ENCODE measurements around the gene CDC16. TPM values are rescaled to one million over a fixed set of nuclear protein-coding genes. Genes with fewer than 3 reads are reported as not detected.

Gene CDC16
- total and polyA plus RNA-seq, 2 donors (not counting 1 experiment from before 2014, with no cell fraction given): 94.8 to 127 TPM

- peaks cover 0 to 5% (median 1%) of the 10 kb centered on the region in 4 experiments for H3K27me3 ChIP-seq (replicated peaks in 1 of 4; ENCODE audit: control extremely low read depth in 1 of 4, control insufficient read depth in 3 of 4, insufficient read depth in 4 of 4, low read length in 3 of 4)
- H3K36me3 ChIP-seq (replicated peaks in 1 of 2; ENCODE audit: control extremely low read depth in 1 of 2, control insufficient read depth in 1 of 2, extremely low read depth in 1 of 2, insufficient read depth in 2 of 2, low read length in 1 of 2): no peaks in the 10 kb centered on the region
- peaks cover 0 to 11% (median 0%) of the 10 kb centered on the region in 3 donors for H3K9me3 ChIP-seq (ENCODE audit: control extremely low read depth in 1 of 3, control insufficient read depth in 2 of 3, insufficient read depth in 1 of 3, low read length in 2 of 3)
- intact Hi-C loops (cut with micrococcal nuclease): no loop called here
- no peak overlapping the region for H3K9ac ChIP-seq (ENCODE audit: low read length)
- H3K27ac ChIP-seq (ENCODE audit: low read length in 2 of 2): no peak overlapping the region
- no CpG with 5 or more reads among the region's 4 CpGs for WGBS (ENCODE audit: insufficient coverage)
- H4K20me1 ChIP-seq (ENCODE audit: control insufficient read depth, insufficient read depth, low read length, poor library complexity, severe bottlenecking): no peaks in the 10 kb centered on the region
- Mint-ChIP-seq H3K27me3 (peaks cover 5% of the 10 kb centered on the region), H3K27ac (no peak overlapping the region), H3K4me1 (no peaks in the 10 kb centered on the region), H3K4me3 (no peak overlapping the region), H3K9me3 (ENCODE audit: insufficient read depth) (no peaks in the 10 kb centered on the region)
- TF ChIP-seq EZH2 (IDR thresholded peaks at IDR 0.05; ENCODE audit: borderline replicate concordance, insufficient read depth, low read depth, low read length, poor library complexity, severe bottlenecking): no peak
- no peak overlapping the region for H3K4me3 ChIP-seq (ENCODE audit: control extremely low read depth in 1 of 5, extremely low read depth in 1 of 5, insufficient read depth in 1 of 5, low read depth in 2 of 5, low read length in 4 of 5)
- H3K79me2 ChIP-seq (ENCODE audit: control insufficient read depth, insufficient read depth, low read length): no peaks in the 10 kb centered on the region
- no peak for ATAC-seq (ENCODE audit: low read depth)
- no peak overlapping the region for H3K4me2 ChIP-seq (replicated peaks; ENCODE audit: low read depth, low read length, poor library complexity, severe bottlenecking)
- CTCF ChIA-PET: interaction anchor here (1.2 kb wide), 1 partner anchor 8 kb away, joined by 3 read pairs; no protein-coding TSS in a partner anchor
- H3K4me1 ChIP-seq (ENCODE audit: control insufficient read depth in 2 of 2, insufficient read depth in 2 of 2, low read length in 2 of 2): no peaks in the 10 kb centered on the region
- POLR2A ChIA-PET: no interaction called here
- DNase-seq: no peak
- no peak overlapping the region for H2AFZ ChIP-seq (ENCODE audit: insufficient read depth, low read depth, low read length, poor library complexity, severe bottlenecking)
Measured at GRCh38 chr13:114204894-114205293, 29.8 kb upstream of the CDC16 start.

DNA sequence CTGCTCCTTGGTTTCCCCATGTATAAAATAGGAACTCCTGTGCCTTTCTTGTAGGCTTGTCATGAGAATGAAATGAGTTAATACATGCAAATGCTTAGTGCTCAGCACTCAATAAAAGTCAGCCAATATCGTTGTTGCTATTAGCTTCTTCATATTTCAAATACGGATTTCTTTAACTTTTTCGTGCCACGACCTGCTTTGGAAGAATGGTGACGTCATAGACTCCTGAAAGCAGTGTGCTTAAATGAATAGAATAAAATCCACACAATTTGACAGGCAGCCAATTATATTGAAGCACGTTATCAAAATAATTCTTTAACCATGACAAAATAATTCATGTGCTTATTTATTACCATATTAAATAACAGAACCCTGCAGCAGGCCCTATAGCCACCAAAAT, 26.6 kb upstream of the CDC16 start:
- no peak for TF ChIP-seq CTCF (IDR thresholded peaks at IDR 0.05)
- no peak for TF ChIP-seq EZH2 (IDR thresholded peaks at IDR 0.05; ENCODE audit: borderline replicate concordance, insufficient read depth, low read depth, low read length, poor library complexity, severe bottlenecking)
- Mint-ChIP-seq H3K27me3 (peaks cover 17% of the 10 kb centered on the region), H3K4me1 (peaks cover 2% of the 10 kb centered on the region), H3K9me3 (ENCODE audit: insufficient read depth) (no peaks in the 10 kb centered on the region), H3K27ac (no peak overlapping the region), H3K4me3 (no peak overlapping the region)
- no peak overlapping the region for H3K4me2 ChIP-seq (replicated peaks; ENCODE audit: low read depth, low read length, poor library complexity, severe bottlenecking)
- H3K79me2 ChIP-seq (ENCODE audit: control insufficient read depth, insufficient read depth, low read length): no peaks in the 10 kb centered on the region
- ATAC-seq (ENCODE audit: low read depth): no peak
- 80% methylated on average over 1 of the region's 6 CpGs for WGBS (ENCODE audit: insufficient coverage)
- H4K20me1 ChIP-seq (ENCODE audit: control insufficient read depth, insufficient read depth, low read length, poor library complexity, severe bottlenecking): no peaks in the 10 kb centered on the region
- H3K27me3 ChIP-seq (replicated peaks in 1 of 4; ENCODE audit: control extremely low read depth in 1 of 4, control insufficient read depth in 3 of 4, insufficient read depth in 4 of 4, low read length in 3 of 4): peaks cover 0 to 13% (median 7%) of the 10 kb centered on the region in 4 experiments
- H2AFZ ChIP-seq (ENCODE audit: insufficient read depth, low read depth, low read length, poor library complexity, severe bottlenecking): no peak overlapping the region
- POLR2A ChIA-PET: no interaction called here
- no peaks in the 10 kb centered on the region for H3K36me3 ChIP-seq (replicated peaks in 1 of 2; ENCODE audit: control extremely low read depth in 1 of 2, control insufficient read depth in 1 of 2, extremely low read depth in 1 of 2, insufficient read depth in 2 of 2, low read length in 1 of 2)
- DNase-seq: no peak
- intact Hi-C loops (cut with micrococcal nuclease): no loop called here
- H3K4me3 ChIP-seq (ENCODE audit: control extremely low read depth in 1 of 5, extremely low read depth in 1 of 5, insufficient read depth in 1 of 5, low read depth in 2 of 5, low read length in 4 of 5): no peak overlapping the region
- peaks cover 0 to 10% (median 0%) of the 10 kb centered on the region in 3 donors for H3K9me3 ChIP-seq (ENCODE audit: control extremely low read depth in 1 of 3, control insufficient read depth in 2 of 3, insufficient read depth in 1 of 3, low read length in 2 of 3)
- no peaks in the 10 kb centered on the region for H3K4me1 ChIP-seq (ENCODE audit: control insufficient read depth in 2 of 2, insufficient read depth in 2 of 2, low read length in 2 of 2)
- CTCF ChIA-PET: interaction anchor here (1.4 kb wide), 1 partner anchor 18 kb away, joined by 3 read pairs; no protein-coding TSS in a partner anchor
- H3K9ac ChIP-seq (ENCODE audit: low read length): no peak overlapping the region
- H3K27ac ChIP-seq (ENCODE audit: low read length in 2 of 2): no peak overlapping the region

All from B cell (primary cell).